Neural progenitor cell (in vitro differentiated cells): ENCODE measurements around the gene WDR41. TPM values are rescaled to one million over a fixed set of nuclear protein-coding genes. Genes with fewer than 3 reads are reported as not detected.

Experiments
- DNase-seq: peaks from one replicate; pipeline ENCODE4 v3.0.0-alpha.2; 2016; ENCODE audit warnings: low spot score
- H2AFZ ChIP-seq: fragments of 200-600 bp; sonication (generic); replicated peaks from 2 replicates; pipeline ENCODE4 v1.6.1; 2016; ENCODE audit warnings: antibody characterized with exemption
- H3F3A ChIP-seq: fragments of 200-600 bp; sonication (generic); 2 replicates; pipeline ENCODE4 v1.6.1; 2016; ENCODE audit warnings: antibody characterized with exemption, low read depth
- H3K27ac ChIP-seq: fragments of 200-600 bp; sonication (generic); 2 replicates; pipeline ENCODE4 v1.5.1; 2016; ENCODE audit warnings: mild to moderate bottlenecking
- H3K27me3 ChIP-seq: fragments of 200-600 bp; sonication (generic); 2 replicates; pipeline ENCODE4 v1.6.1; 2016; ENCODE audit warnings: mild to moderate bottlenecking, moderate library complexity
- H3K36me3 ChIP-seq: fragments of 200-600 bp; sonication (generic); 2 replicates; pipeline ENCODE4 v1.5.1; 2016
- H3K4me1 ChIP-seq: fragments of 200-600 bp; sonication (generic); 2 replicates; pipeline ENCODE4 v1.6.1; 2016; ENCODE audit warnings: mixed run types
- H3K4me2 ChIP-seq: fragments of 200-600 bp; sonication (generic); 2 replicates; pipeline ENCODE4 v1.6.1; 2016
- H3K4me3 ChIP-seq: fragments of 200-600 bp; sonication (generic); 2 replicates; pipeline ENCODE4 v1.5.1; 2016
- H3K79me2 ChIP-seq: fragments of 200-600 bp; sonication (generic); 2 replicates; pipeline ENCODE4 v1.6.1; 2016; ENCODE audit warnings: low read depth
- H3K9ac ChIP-seq: fragments of 200-600 bp; sonication (generic); 2 replicates; pipeline ENCODE4 v1.6.1; 2016
- H3K9me3 ChIP-seq: fragments of 200-600 bp; sonication (generic); 2 replicates; pipeline ENCODE4 v1.5.1; 2016; ENCODE audit warnings: low read depth
- H4K20me1 ChIP-seq: fragments of 200-600 bp; sonication (generic); 2 replicates; pipeline ENCODE4 v1.6.1; 2016; ENCODE audit warnings: low read depth
- H3K27ac Mint-ChIP-seq: 3 replicates; pipeline ENCODE4 v1.8.0; 2021; ENCODE audit warnings: mixed read lengths
- H3K27me3 Mint-ChIP-seq: 2 replicates; pipeline ENCODE4 v1.8.0; 2022; ENCODE audit warnings: low read depth, mild to moderate bottlenecking, inconsistent platforms, moderate library complexity, mixed read lengths; ENCODE audit not compliant: insufficient read depth
- H3K36me3 Mint-ChIP-seq: 3 replicates; pipeline ENCODE4 v1.8.0; 2021; ENCODE audit warnings: mixed read lengths
- H3K4me1 Mint-ChIP-seq: 3 replicates; pipeline ENCODE4 v1.8.0; 2021; ENCODE audit warnings: mixed read lengths
- H3K4me3 Mint-ChIP-seq: 3 replicates; pipeline ENCODE4 v1.8.0; 2021; ENCODE audit warnings: mild to moderate bottlenecking, moderate library complexity, mixed read lengths
- H3K9me3 Mint-ChIP-seq: 3 replicates; pipeline ENCODE4 v1.8.0; 2020; ENCODE audit warnings: mixed read lengths
- CTCF ChIP-seq: fragments of 200-600 bp; sonication (generic); IDR thresholded peaks from 2 replicates; pipeline ENCODE4 v1.5.1; 2017; ENCODE audit warnings: antibody characterized with exemption, mild to moderate bottlenecking
- EZH2 ChIP-seq: fragments of 200-600 bp; sonication (generic); IDR thresholded peaks from 2 replicates; pipeline ENCODE4 v1.6.1; 2017; ENCODE audit warnings: antibody characterized with exemption, mild to moderate bottlenecking, moderate library complexity
- EZH2phosphoT487 ChIP-seq: fragments of 200-600 bp; sonication (generic); IDR thresholded peaks from 2 replicates; pipeline ENCODE4 v1.6.1; 2017; ENCODE audit warnings: antibody characterized with exemption
- total RNA-seq: library from RNA; depleted of rRNA; stranded (reverse); fragments of >200 nt; gene quantifications from 2 replicates; pipeline ENCODE4 v1.2.3, GENCODE V29; 2015; ENCODE audit warnings: low replicate concordance

The WDR41 gene
- total RNA-seq, 1 donor from 2014 or later = 92.6 TPM

- H3K4me1 Mint-ChIP-seq = peaks cover 4% of the 10 kb centered on the region
These were observed 100.8 kb downstream of the WDR41 start for GRCh38 chr5:77391240-77391765.

GRCh38 chr5:77390795-77391194, 101.3 kb downstream of the WDR41 start:
- Histone ChIP-seq H3K27ac (no peak overlapping the region), H2AFZ (no peak overlapping the region), H3K4me1 (no peaks in the 10 kb centered on the region), H3K9ac (no peak overlapping the region), H3K4me3 (no peak overlapping the region), H3K79me2 (no peaks in the 10 kb centered on the region), H3K27me3 (no peaks in the 10 kb centered on the region), H3K9me3 (no peaks in the 10 kb centered on the region), H3K36me3 (no peaks in the 10 kb centered on the region), H3K4me2 (no peak overlapping the region), H3F3A (no peaks in the 10 kb centered on the region), H4K20me1 (no peaks in the 10 kb centered on the region)
- Mint-ChIP-seq H3K27ac (no peak overlapping the region), H3K4me1 (peaks cover 4% of the 10 kb centered on the region), H3K36me3 (no peaks in the 10 kb centered on the region), H3K4me3 (no peak overlapping the region), H3K27me3 (no peaks in the 10 kb centered on the region), H3K9me3 (no peaks in the 10 kb centered on the region)
- TF ChIP-seq EZH2 (no peak), EZH2phosphoT487 (no peak), CTCF (no peak)
- DNase-seq = no peak

More at GRCh38 chr5:77391240-77391765, 100.8 kb downstream of the WDR41 start:
- no peaks in the 10 kb centered on the region for H3K9me3 ChIP-seq
- no peak for TF ChIP-seq EZH2
- no peak for TF ChIP-seq CTCF
- TF ChIP-seq EZH2phosphoT487 = no peak
- H4K20me1 ChIP-seq = no peaks in the 10 kb centered on the region
- no peaks in the 10 kb centered on the region for H3K36me3 ChIP-seq
- H3K27me3 ChIP-seq = no peaks in the 10 kb centered on the region
- no peak overlapping the region for H3K4me3 ChIP-seq
- H3F3A ChIP-seq = no peaks in the 10 kb centered on the region
- DNase-seq = no peak
- no peaks in the 10 kb centered on the region for H3K9me3 Mint-ChIP-seq
- H3K4me3 Mint-ChIP-seq = no peak overlapping the region
- H3K27me3 Mint-ChIP-seq = no peaks in the 10 kb centered on the region
- no peak overlapping the region for H3K27ac Mint-ChIP-seq
- H3K36me3 Mint-ChIP-seq = no peaks in the 10 kb centered on the region
- H3K4me2 ChIP-seq = no peak overlapping the region
- H2AFZ ChIP-seq = no peak overlapping the region
- no peaks in the 10 kb centered on the region for H3K79me2 ChIP-seq
- H3K9ac ChIP-seq = no peak overlapping the region
- no peaks in the 10 kb centered on the region for H3K4me1 ChIP-seq
- no peak overlapping the region for H3K27ac ChIP-seq

- no peaks in the 10 kb centered on the region for H3K36me3 Mint-ChIP-seq
- no peaks in the 10 kb centered on the region for H3K27me3 ChIP-seq
These were observed 101.9 kb downstream of the WDR41 start for GRCh38 chr5:77390221-77390620.

More at GRCh38 chr5:77390221-77390620, 101.9 kb downstream of the WDR41 start:
- H3K9me3 Mint-ChIP-seq = peaks cover 2% of the 10 kb centered on the region
- H3K27me3 Mint-ChIP-seq = no peaks in the 10 kb centered on the region
- no peak overlapping the region for H3K27ac Mint-ChIP-seq
- H3K36me3 ChIP-seq = no peaks in the 10 kb centered on the region
- no peak overlapping the region for H2AFZ ChIP-seq
- no peak overlapping the region for H3K4me3 Mint-ChIP-seq
- H3K4me1 Mint-ChIP-seq = peaks cover 4% of the 10 kb centered on the region
- H3K4me3 ChIP-seq = no peak overlapping the region
- H3K79me2 ChIP-seq = no peaks in the 10 kb centered on the region
- no peak overlapping the region for H3K9ac ChIP-seq
- no peaks in the 10 kb centered on the region for H3K4me1 ChIP-seq
- no peak overlapping the region for H3K27ac ChIP-seq
- H3K9me3 ChIP-seq = no peaks in the 10 kb centered on the region
- no peak overlapping the region for H3K4me2 ChIP-seq
- no peak for TF ChIP-seq EZH2
- TF ChIP-seq EZH2phosphoT487 = no peak
- TF ChIP-seq CTCF = no peak
- H3F3A ChIP-seq = no peaks in the 10 kb centered on the region
- no peak for DNase-seq
- no peaks in the 10 kb centered on the region for H4K20me1 ChIP-seq
